Transverse colon (tissue), 4 donors: ENCODE measurements around the gene NCCRP1.

Source experiments
- CTCF ChIP-seq, 5 experiments: fragments of 200-600 bp in 3 of 5; fragments of 450-650 bp in 2 of 5; sonication (generic) in 3 of 5; IDR thresholded peaks; 1 replicate in 2 of 5; 2 replicates in 3 of 5; pipeline ENCODE4 v1.5.1; 2016 to 2017; ENCODE audit warnings: antibody characterized with exemption in 5 of 5, inconsistent platforms in 3 of 5, mild to moderate bottlenecking in 2 of 5, moderate library complexity in 1 of 5
- EP300 ChIP-seq: sonication (generic); formaldehyde crosslinking; IDR thresholded peaks from one replicate; pipeline ENCODE4 v1.6.1; 2017; ENCODE audit warnings: antibody characterized with exemption, low read depth
- POLR2AphosphoS5 ChIP-seq, 3 donors: sonication (generic); formaldehyde crosslinking; IDR thresholded peaks; one replicate each; pipeline ENCODE4 v1.6.1; 2016; ENCODE audit warnings: antibody characterized with exemption in 3 of 3

- TF ChIP-seq POLR2AphosphoS5 (IDR thresholded peaks at IDR 0.05), result no peak
- no peak for TF ChIP-seq CTCF (IDR thresholded peaks at IDR 0.05)
- TF ChIP-seq EP300, result no peak
Observed at GRCh38 chr19:39203372-39204341, 6.9 kb downstream of the NCCRP1 start, which contains the start of gene SYCN.
